Activated CD4-positive, alpha-beta T cell treated with anti-CD3 and anti-CD28 coated beads for 36 hours (primary cell): Measurements from ENCODE around the gene TBC1D2. TPM values are rescaled to one million over a fixed set of nuclear protein-coding genes. Genes with fewer than 3 reads are reported as not detected.

Experiments used
- ATAC-seq: fragments of 200-7000 bp; cut with Tn5 transposase; one replicate; pipeline ENCODE4 v1.10.0; 2021; ENCODE audit warnings: mild to moderate bottlenecking, moderate library complexity
- CTCF ChIA-PET: fragments of 350-600 bp; sonication (Branson Sonifier 250); formaldehyde crosslinking; loops from one replicate; lab custom pipeline; 2021; ENCODE audit warnings: antibody characterized with exemption; lab: Charles Lee
- POLR2A ChIA-PET: fragments of 350-600 bp; sonication (Branson Sonifier 250); formaldehyde crosslinking; loops from one replicate; lab custom pipeline; 2021; ENCODE audit warnings: antibody characterized with exemption, inconsistent platforms; lab: Charles Lee
- DNase-seq: peaks from one replicate; pipeline ENCODE4 v3.0.0-alpha.2; 2020
- H3K27ac Mint-ChIP-seq: one replicate; pipeline ENCODE4 v1.8.0; 2021; ENCODE audit warnings: mixed read lengths
- H3K27me3 Mint-ChIP-seq: one replicate; pipeline ENCODE4 v1.8.0; 2021; ENCODE audit warnings: mixed read lengths
- H3K36me3 Mint-ChIP-seq: one replicate; pipeline ENCODE4 v1.8.0; 2021; ENCODE audit warnings: low read depth, mixed read lengths
- H3K4me1 Mint-ChIP-seq: one replicate; pipeline ENCODE4 v1.8.0; 2021; ENCODE audit warnings: mixed read lengths
- H3K4me3 Mint-ChIP-seq: one replicate; pipeline ENCODE4 v1.8.0; 2021; ENCODE audit warnings: mild to moderate bottlenecking, moderate library complexity, mixed read lengths
- H3K9me3 Mint-ChIP-seq: one replicate; pipeline ENCODE4 v1.8.0; 2021; ENCODE audit warnings: low read depth, mixed read lengths
- intact Hi-C, 2 experiments: fragments of 100-400 bp; cut with DNase I in 1 of 2; cut with micrococcal nuclease in 1 of 2; formaldehyde crosslinking; loops; one replicate each; pipeline versions ENCODE4 v1.14.2 to v1.15.1; 2022 to 2024; cut with DNase I, micrococcal nuclease
- total RNA-seq, 2 experiments: library from RNA; stranded (reverse); gene quantifications; one replicate each; pipeline ENCODE4 v1.2.3, GENCODE V29; 2021

Gene TBC1D2
- total RNA-seq, 2 experiments from 2014 or later, result 2.8 to 3.2 TPM

- H3K27ac Mint-ChIP-seq, result no peak overlapping the region
- no peak for ATAC-seq
These were observed 64.7 kb downstream of the TBC1D2 start for GRCh38 chr9:98190757-98191105.

GRCh38 chr9:98189412-98189811, 66.0 kb downstream of the TBC1D2 start:
- no peak for DNase-seq
- Mint-ChIP-seq H3K9me3 (no peaks in the 10 kb centered on the region), H3K4me1 (peaks cover 29% of the 10 kb centered on the region), H3K27ac (no peak overlapping the region), H3K27me3 (no peaks in the 10 kb centered on the region), H3K36me3 (no peaks in the 10 kb centered on the region), H3K4me3 (no peak overlapping the region)
- CTCF ChIA-PET, result interaction anchor here (1.7 kb wide), 1 partner anchor 17 kb away, joined by 6 read pairs; no protein-coding TSS in a partner anchor
- intact Hi-C loops, result no loop called here
- POLR2A ChIA-PET, result no interaction called here
- no peak for ATAC-seq

More at GRCh38 chr9:98190757-98191105, 64.7 kb downstream of the TBC1D2 start:
- Mint-ChIP-seq H3K9me3 (no peaks in the 10 kb centered on the region), H3K36me3 (no peaks in the 10 kb centered on the region), H3K27me3 (no peaks in the 10 kb centered on the region), H3K4me1 (peaks cover 29% of the 10 kb centered on the region), H3K4me3 (peak overlapping the region; percentile 70)
- ChIA-PET CTCF (interaction anchor here (1.7 to 1.8 kb wide), 2 partner anchors 14 to 65 kb away, joined by 8 read pairs; partner anchors contain the start of gene TBC1D2), POLR2A (interaction anchor here (0.7 kb wide), 1 partner anchor 1201 kb away, joined by 3 read pairs; no protein-coding TSS in a partner anchor)
- intact Hi-C loops, result loop anchor here (5.0 to 10.0 kb wide), 4 partner anchors 67 to 604 kb away; partner anchors contain the start of genes ANKS6 (in 1 of the 2), TBC1D2 (in 1 of the 2) and TRMO (in 1 of the 2)
- DNase-seq, result no peak

- DNase-seq (no peak), ATAC-seq (no peak)
- H3K36me3 Mint-ChIP-seq, result no peaks in the 10 kb centered on the region
- H3K4me1 Mint-ChIP-seq, result peaks cover 25% of the 10 kb centered on the region
- no peak overlapping the region for H3K4me3 Mint-ChIP-seq
- H3K27me3 Mint-ChIP-seq, result no peaks in the 10 kb centered on the region
- CTCF ChIA-PET, result interaction anchor here (0.9 to 1.3 kb wide), 2 partner anchors 9 to 11 kb away, joined by 3 to 5 read pairs; no protein-coding TSS in a partner anchor
- no peaks in the 10 kb centered on the region for H3K9me3 Mint-ChIP-seq
- no peak overlapping the region for H3K27ac Mint-ChIP-seq
- intact Hi-C loops, result no loop called here
- POLR2A ChIA-PET, result no interaction called here
These were observed 67.5 kb downstream of the TBC1D2 start for GRCh38 chr9:98187926-98188325.

DNA sequence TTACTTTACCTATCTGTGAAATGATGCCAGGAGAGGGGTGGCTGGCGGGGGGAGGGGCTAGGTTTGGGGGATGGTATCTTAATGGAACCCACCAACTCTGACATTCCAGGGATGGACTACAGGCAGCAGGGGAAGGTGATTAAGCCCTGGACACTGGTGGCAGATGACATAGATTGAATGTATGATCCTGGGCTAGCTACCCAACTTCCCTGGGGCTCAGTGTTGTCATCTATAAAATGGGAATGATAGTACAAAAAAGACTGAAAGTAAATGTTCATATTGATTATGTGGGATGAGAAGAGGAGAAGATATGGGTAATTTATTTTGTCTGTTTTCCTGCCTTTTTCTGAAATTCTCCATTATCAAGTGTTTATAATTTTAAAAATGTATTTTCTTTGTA, 69.2 kb downstream of the TBC1D2 start:
- Mint-ChIP-seq H3K4me1 (peaks cover 31% of the 10 kb centered on the region), H3K9me3 (no peaks in the 10 kb centered on the region), H3K4me3 (no peak overlapping the region), H3K27me3 (no peaks in the 10 kb centered on the region), H3K36me3 (no peaks in the 10 kb centered on the region), H3K27ac (no peak overlapping the region)
- CTCF ChIA-PET, result no interaction called here
- intact Hi-C loops, result no loop called here
- ATAC-seq (no peak), DNase-seq (no peak)
- POLR2A ChIA-PET, result no interaction called here

DNA sequence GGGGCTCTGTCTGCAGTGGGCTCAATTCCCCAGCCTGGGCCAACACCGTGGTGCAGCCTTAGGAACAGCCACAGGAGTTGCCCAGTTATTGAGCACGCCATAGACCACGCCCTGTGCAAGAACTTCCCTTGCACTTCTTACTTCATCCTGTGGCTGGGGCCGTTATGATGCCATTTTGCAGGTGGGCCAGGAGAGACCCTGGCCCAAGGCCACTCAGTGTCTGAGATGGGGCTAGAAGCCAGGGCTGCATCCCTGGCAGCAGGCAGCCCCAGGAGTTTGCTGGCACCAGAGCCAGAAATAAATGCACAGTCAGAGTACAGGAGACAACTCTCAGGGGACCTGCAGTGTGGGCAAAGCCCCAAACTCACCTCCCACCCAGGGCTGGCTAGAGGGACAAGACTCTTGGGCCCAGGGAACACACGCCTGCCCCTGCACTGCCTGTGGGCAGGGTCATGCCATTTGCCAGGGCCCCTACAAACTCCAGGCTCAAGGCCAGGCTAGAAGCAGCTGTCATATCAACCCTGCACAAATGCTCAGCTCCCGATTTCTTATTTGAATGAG, 69.8 kb downstream of the TBC1D2 start:
- no peaks in the 10 kb centered on the region for H3K27me3 Mint-ChIP-seq
- DNase-seq (no peak), ATAC-seq (no peak)
- intact Hi-C loops, result no loop called here
- peaks cover 28% of the 10 kb centered on the region for H3K4me1 Mint-ChIP-seq
- no peaks in the 10 kb centered on the region for H3K9me3 Mint-ChIP-seq
- no peaks in the 10 kb centered on the region for H3K36me3 Mint-ChIP-seq
- POLR2A ChIA-PET, result no interaction called here
- H3K4me3 Mint-ChIP-seq, result no peak overlapping the region
- H3K27ac Mint-ChIP-seq, result no peak overlapping the region
- CTCF ChIA-PET, result interaction anchor here (1.2 kb wide), 1 partner anchor 51 kb away, joined by 4 read pairs; no protein-coding TSS in a partner anchor

- intact Hi-C loops, result no loop called here
- CTCF ChIA-PET, result interaction anchor here (0.8 to 1.2 kb wide), 4 partner anchors 19 to 94 kb away, joined by 3 to 4 read pairs (median 3); no protein-coding TSS in a partner anchor
- H3K27ac Mint-ChIP-seq, result no peak overlapping the region
These were observed 70.4 kb downstream of the TBC1D2 start for GRCh38 chr9:98185021-98185567.

GRCh38 chr9:98184326-98184725, 71.1 kb downstream of the TBC1D2 start:
- H3K4me3 Mint-ChIP-seq, result no peak overlapping the region
- POLR2A ChIA-PET, result no interaction called here
- no peaks in the 10 kb centered on the region for H3K36me3 Mint-ChIP-seq
- no peak overlapping the region for H3K27ac Mint-ChIP-seq
- intact Hi-C loops, result no loop called here
- no peaks in the 10 kb centered on the region for H3K9me3 Mint-ChIP-seq
- H3K4me1 Mint-ChIP-seq, result peaks cover 33% of the 10 kb centered on the region
- DNase-seq (no peak), ATAC-seq (no peak)
- H3K27me3 Mint-ChIP-seq, result no peaks in the 10 kb centered on the region
- CTCF ChIA-PET, result interaction anchor here (0.8 to 1.2 kb wide), 4 partner anchors 19 to 95 kb away, joined by 3 to 4 read pairs (median 3); no protein-coding TSS in a partner anchor

More at GRCh38 chr9:98185021-98185567, 70.4 kb downstream of the TBC1D2 start:
- H3K4me3 Mint-ChIP-seq, result no peak overlapping the region
- H3K36me3 Mint-ChIP-seq, result no peaks in the 10 kb centered on the region
- POLR2A ChIA-PET, result no interaction called here
- H3K9me3 Mint-ChIP-seq, result no peaks in the 10 kb centered on the region
- ATAC-seq (no peak), DNase-seq (no peak)
- H3K27me3 Mint-ChIP-seq, result no peaks in the 10 kb centered on the region
- peaks cover 30% of the 10 kb centered on the region for H3K4me1 Mint-ChIP-seq

GRCh38 chr9:98182889-98183599, 72.4 kb downstream of the TBC1D2 start:
- POLR2A ChIA-PET, result no interaction called here
- Mint-ChIP-seq H3K27me3 (no peaks in the 10 kb centered on the region), H3K4me3 (no peak overlapping the region), H3K9me3 (no peaks in the 10 kb centered on the region), H3K36me3 (no peaks in the 10 kb centered on the region), H3K4me1 (peaks cover 25% of the 10 kb centered on the region), H3K27ac (no peak overlapping the region)
- intact Hi-C loops, result no loop called here
- DNase-seq (no peak), ATAC-seq (no peak)
- CTCF ChIA-PET, result no interaction called here

DNA sequence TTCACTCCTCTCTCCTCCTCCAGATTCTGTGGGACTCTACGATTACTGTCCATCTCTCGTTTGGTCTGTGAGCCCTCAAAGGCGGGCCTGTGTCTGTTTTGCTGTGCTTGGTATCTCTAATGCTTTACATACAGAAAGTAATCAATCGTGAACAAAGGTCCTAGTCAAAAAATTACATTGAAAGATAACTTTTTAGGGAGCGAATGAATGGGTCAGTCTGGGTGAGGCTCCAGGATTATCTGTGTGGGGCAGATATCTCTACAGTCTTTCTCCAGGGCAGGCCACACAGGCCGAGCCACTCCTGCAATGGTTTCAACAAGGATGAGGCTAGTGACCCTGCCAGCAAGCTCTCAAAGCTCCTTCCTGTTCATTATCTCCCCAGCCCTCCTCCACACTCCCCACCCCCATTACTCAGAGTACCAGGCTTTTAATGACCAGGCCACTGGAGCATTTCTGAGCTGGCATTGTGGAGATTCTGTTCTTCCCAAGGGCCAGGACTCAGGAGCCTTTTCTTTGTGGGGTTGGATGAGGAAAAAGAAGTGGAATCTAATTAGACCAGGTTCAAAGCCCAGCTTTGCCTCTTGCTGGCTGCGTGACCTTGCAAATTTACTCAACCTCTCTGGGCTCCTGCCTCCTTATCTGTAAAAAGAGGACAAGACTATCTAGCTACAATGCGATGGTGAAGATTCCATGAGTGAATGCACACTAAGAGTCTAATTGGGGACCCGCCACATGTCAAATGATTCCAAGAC, 73.2 kb downstream of the TBC1D2 start:
- H3K27me3 Mint-ChIP-seq, result no peaks in the 10 kb centered on the region
- CTCF ChIA-PET, result interaction anchor here (1.2 kb wide), 1 partner anchor 27 kb away, joined by 3 read pairs; no protein-coding TSS in a partner anchor
- intact Hi-C loops, result no loop called here
- H3K4me1 Mint-ChIP-seq, result peaks cover 20% of the 10 kb centered on the region
- no peaks in the 10 kb centered on the region for H3K9me3 Mint-ChIP-seq
- no peak for DNase-seq
- no peak overlapping the region for H3K27ac Mint-ChIP-seq
- no peaks in the 10 kb centered on the region for H3K36me3 Mint-ChIP-seq
- ATAC-seq, result no peak
- H3K4me3 Mint-ChIP-seq, result no peak overlapping the region
- POLR2A ChIA-PET, result no interaction called here

- H3K4me3 Mint-ChIP-seq, result no peak overlapping the region
- POLR2A ChIA-PET, result interaction anchor here (0.5 kb wide), 1 partner anchor 55 kb away, joined by 12 read pairs; no protein-coding TSS in a partner anchor
- H3K27me3 Mint-ChIP-seq, result no peaks in the 10 kb centered on the region
These were observed 73.7 kb downstream of the TBC1D2 start for GRCh38 chr9:98181746-98182068.

DNA sequence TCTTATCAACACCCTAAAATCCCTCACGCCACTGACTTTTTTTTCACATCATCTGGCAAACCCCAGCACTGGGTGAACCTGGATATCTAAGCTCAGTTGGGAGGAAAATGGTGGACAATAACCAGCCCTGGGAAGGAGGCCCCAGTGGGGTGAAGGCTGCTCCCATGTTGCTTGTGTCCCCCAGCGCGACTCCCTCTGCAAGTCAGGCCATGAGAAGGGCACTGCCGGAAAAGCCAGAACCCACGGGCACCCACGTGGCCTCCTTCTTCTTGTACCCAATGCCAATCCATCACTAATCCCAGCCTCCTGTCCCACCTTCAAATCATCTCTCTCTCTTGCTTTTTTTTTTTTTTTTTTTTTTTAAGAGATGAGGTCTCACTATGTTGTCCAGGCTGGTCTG, 74.5 kb downstream of the TBC1D2 start:
- no peak overlapping the region for H3K4me3 Mint-ChIP-seq
- peaks cover 25% of the 10 kb centered on the region for H3K4me1 Mint-ChIP-seq
- POLR2A ChIA-PET, result interaction anchor here (0.5 kb wide), 1 partner anchor 56 kb away, joined by 12 read pairs; no protein-coding TSS in a partner anchor
- intact Hi-C loops, result no loop called here
- no peaks in the 10 kb centered on the region for H3K36me3 Mint-ChIP-seq
- CTCF ChIA-PET, result interaction anchor here (1.0 kb wide), 1 partner anchor 10 kb away, joined by 3 read pairs; no protein-coding TSS in a partner anchor
- DNase-seq (no peak), ATAC-seq (no peak)
- H3K27me3 Mint-ChIP-seq, result no peaks in the 10 kb centered on the region
- no peak overlapping the region for H3K27ac Mint-ChIP-seq
- no peaks in the 10 kb centered on the region for H3K9me3 Mint-ChIP-seq

More at GRCh38 chr9:98181746-98182068, 73.7 kb downstream of the TBC1D2 start:
- no peaks in the 10 kb centered on the region for H3K9me3 Mint-ChIP-seq
- peaks cover 20% of the 10 kb centered on the region for H3K4me1 Mint-ChIP-seq
- no peaks in the 10 kb centered on the region for H3K36me3 Mint-ChIP-seq
- DNase-seq, result no peak
- CTCF ChIA-PET, result interaction anchor here (1.2 kb wide), 1 partner anchor 27 kb away, joined by 3 read pairs; no protein-coding TSS in a partner anchor
- intact Hi-C loops, result no loop called here
- H3K27ac Mint-ChIP-seq, result no peak overlapping the region
- ATAC-seq, result no peak
